Motor neuron (in vitro differentiated cells): ENCODE data around the gene CALML5. TPM values are rescaled to one million over a fixed set of nuclear protein-coding genes. Genes with fewer than 3 reads are reported as not detected.

Experiments used
- ATAC-seq, 8 experiments: fragments of 200-7000 bp; cut with Tn5 transposase; replicated peaks in 6 of 8; 2 replicates each; pipeline ENCODE4 v1.8.0; 2021; ENCODE audit warnings: mild to moderate bottlenecking in 8 of 8, moderate library complexity in 8 of 8
- H3K27ac ChIP-seq, 2 donors: fragments of 250-450 bp; sonication (Bioruptor Pico); 2 replicates each; pipeline ENCODE4 v1.9.0; 2021; ENCODE audit warnings: antibody characterized with exemption in 2 of 2, mild to moderate bottlenecking in 2 of 2, moderate library complexity in 1 of 2
- H3K4me1 ChIP-seq, 2 donors: fragments of 250-450 bp; sonication (Bioruptor Pico); replicated peaks in 1 of 2; 2 replicates each; pipeline ENCODE4 v1.6.1; 2021; ENCODE audit warnings: antibody characterized with exemption in 2 of 2, mild to moderate bottlenecking in 2 of 2, moderate library complexity in 1 of 2
- H3K4me3 ChIP-seq, 5 donors: fragments of 250-450 bp; sonication (Bioruptor Pico); 2 replicates each; pipeline ENCODE4 v1.9.0; 2021; ENCODE audit warnings: antibody characterized with exemption in 5 of 5, mild to moderate bottlenecking in 5 of 5, moderate library complexity in 4 of 5
- WGBS, 10 experiments: fragments of 450-650 bp; shearing (Covaris generic); methylation state at CpG; one replicate each; pipeline ENCODE4 v1.0.0; 2022; 5-methylcytosine and 5-hydroxymethylcytosine counted together
- in situ Hi-C, 9 experiments: fragments of 400-800 bp; cut with MboI; loops; one replicate each; pipeline ENCODE4 v1.15.0; 2021; ENCODE audit warnings: low sequenced_read_pairs in 9 of 9, low pct_unique_long_range_greater_than_20kb in 2 of 9; ENCODE audit not compliant: unreplicated experiment in 9 of 9
- total RNA-seq, 8 experiments: library from RNA; unstranded; fragments of 300-600 nt; gene quantifications; 2 replicates each; pipeline versions ENCODE4 v1.2.3 to v1.2.4, GENCODE V29; 2022

The CALML5 gene
- total RNA-seq, 8 experiments from 2014 or later: 0.47 to 3.3 (median 1.7) TPM; not detected in 5

GRCh38 chr10:5518143-5518542, 18.8 kb upstream of the CALML5 start:
- ATAC-seq: no peak
- WGBS, 10 experiments: 0 to 95% (median 80%) methylated on average over 1 to 5 of the region's 5 CpGs; no CpG with 5 or more reads in 5 of the 10 experiments
- in situ Hi-C loops: no loop called here
- Histone ChIP-seq H3K27ac (no peak overlapping the region), H3K4me3 (no peak overlapping the region), H3K4me1 (no peaks in the 10 kb centered on the region)

DNA sequence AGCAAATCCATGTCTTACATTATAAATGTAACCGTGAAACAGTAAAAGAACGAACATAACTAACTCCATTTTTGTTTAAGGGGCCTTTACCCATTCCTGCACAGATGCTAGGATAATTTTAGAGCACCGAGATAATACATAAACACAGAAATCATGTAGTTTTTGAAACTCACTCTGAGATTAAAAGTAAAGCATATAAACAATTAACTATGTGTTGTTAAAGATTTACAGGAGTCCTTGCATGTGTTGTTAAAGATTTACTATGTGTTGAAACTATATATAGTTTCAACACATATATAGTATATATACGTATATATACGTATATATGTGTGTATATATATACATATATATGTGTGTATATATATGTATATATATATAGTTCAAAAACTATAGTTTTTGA, 18.2 kb upstream of the CALML5 start:
- 51 to 92% (median 89%) methylated on average over 2 to 5 of the region's 5 CpGs; no CpG with 5 or more reads in 1 of the 10 experiments for WGBS, 10 experiments
- ATAC-seq: no peak
- peaks cover 0 to 3% of the 10 kb centered on the region in 2 donors for H3K4me1 ChIP-seq
- H3K27ac ChIP-seq: no peak overlapping the region
- in situ Hi-C loops: no loop called here
- H3K4me3 ChIP-seq: no peak overlapping the region

DNA sequence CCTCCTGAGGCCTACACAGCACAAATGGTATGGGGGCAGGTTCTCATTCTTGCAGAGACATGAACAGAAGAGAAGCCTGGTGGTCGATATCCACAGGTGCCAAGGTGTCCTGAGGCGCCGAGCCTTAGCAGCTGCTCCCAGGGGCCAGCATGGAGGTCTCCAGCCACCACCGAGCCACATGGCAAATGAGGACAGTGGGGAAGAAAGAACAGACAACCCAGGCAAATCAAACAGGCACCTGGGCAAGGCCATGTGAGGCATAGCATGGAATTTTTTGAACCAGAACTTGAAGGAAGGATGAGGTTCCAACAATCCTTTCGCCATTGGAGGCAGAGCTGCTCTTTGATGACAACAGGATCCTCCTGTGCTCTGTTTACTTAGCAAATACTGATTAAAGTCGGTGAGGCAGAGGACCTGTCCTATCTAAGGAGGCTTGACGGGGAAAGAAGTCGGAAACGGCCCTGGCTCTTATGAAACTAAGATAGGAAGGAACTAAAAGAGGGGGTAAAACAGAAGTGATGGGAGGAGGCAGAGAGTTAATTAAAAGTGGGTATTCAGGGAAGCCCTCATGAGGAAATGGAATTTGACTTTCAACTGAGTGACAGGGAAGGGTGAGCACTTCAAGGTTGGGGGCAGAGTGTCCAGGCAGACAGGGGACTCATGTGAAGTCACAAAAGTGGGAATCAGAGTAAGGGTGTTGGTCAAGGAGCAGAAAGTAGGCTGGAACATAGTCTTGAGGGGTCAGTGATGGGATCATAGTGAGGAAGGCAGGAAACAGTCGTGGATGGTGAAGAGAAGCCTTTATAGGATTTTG, 16.8 kb upstream of the CALML5 start:
- Histone ChIP-seq H3K4me1 (peaks cover 0 to 3% of the 10 kb centered on the region in 2 donors), H3K4me3 (no peak overlapping the region), H3K27ac (no peak overlapping the region)
- no peak for ATAC-seq
- WGBS, 10 experiments: 50 to 84% (median 72%) methylated on average over 1 to 9 of the region's 10 CpGs; no CpG with 5 or more reads in 2 of the 10 experiments
- in situ Hi-C loops: no loop called here

DNA sequence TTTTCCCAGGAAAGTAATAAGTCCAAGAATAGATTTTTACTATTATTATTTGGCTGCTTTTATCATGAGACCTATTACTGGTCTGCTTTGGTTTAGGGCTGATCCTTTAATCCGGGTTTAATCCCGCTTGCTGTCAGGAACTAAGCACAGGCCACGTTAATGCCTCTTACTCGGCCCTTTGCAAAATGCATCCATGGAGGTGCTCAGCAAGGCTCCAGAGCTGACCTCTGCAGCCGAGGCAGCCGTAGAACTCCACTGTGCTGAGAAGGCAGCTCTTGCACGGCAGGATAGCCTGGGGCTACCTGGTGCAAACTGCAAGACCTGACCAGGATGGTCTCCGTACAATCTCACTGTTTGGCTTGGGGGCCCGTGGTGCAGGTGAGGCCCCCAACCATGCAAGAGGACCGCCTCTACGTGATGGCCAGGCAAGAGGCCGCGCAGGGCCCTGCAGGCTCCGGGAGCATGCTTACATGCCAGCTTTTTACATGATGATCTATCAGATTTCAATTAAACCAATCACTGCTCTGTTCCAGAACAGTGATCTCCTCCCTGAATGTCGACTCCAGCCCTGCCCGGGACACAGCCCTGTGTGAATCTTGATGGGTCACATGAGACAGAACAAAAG, 15.0 kb upstream of the CALML5 start:
- H3K4me3 ChIP-seq: no peak overlapping the region
- ATAC-seq: peak in 2 of 8 experiments; percentile 23 to 29
- H3K27ac ChIP-seq: no peak overlapping the region
- peaks cover 0 to 3% of the 10 kb centered on the region in 2 donors for H3K4me1 ChIP-seq
- in situ Hi-C loops: no loop called here
- WGBS, 10 experiments: 21 to 100% (median 60%) methylated on average over 1 to 9 of the region's 16 CpGs; no CpG with 5 or more reads in 1 of the 10 experiments

GRCh38 chr10:5512881-5513612, 13.7 kb upstream of the CALML5 start:
- in situ Hi-C loops: no loop called here
- 37 to 91% (median 81%) methylated on average over 1 to 11 of the region's 15 CpGs; no CpG with 5 or more reads in 1 of the 10 experiments for WGBS, 10 experiments
- H3K27ac ChIP-seq: no peak overlapping the region
- H3K4me3 ChIP-seq: no peak overlapping the region
- ATAC-seq: no peak
- peaks cover 0 to 3% of the 10 kb centered on the region in 2 donors for H3K4me1 ChIP-seq

- Histone ChIP-seq H3K27ac (no peak overlapping the region), H3K4me1 (peaks cover 0 to 3% of the 10 kb centered on the region in 2 donors), H3K4me3 (no peak overlapping the region)
- ATAC-seq: no peak
- WGBS, 10 experiments: 60 to 100% (median 96%) methylated on average over 2 to 23 of the region's 25 CpGs; no CpG with 5 or more reads in 4 of the 10 experiments
- in situ Hi-C loops: no loop called here
Measured at GRCh38 chr10:5512331-5512730, 13.0 kb upstream of the CALML5 start.

DNA sequence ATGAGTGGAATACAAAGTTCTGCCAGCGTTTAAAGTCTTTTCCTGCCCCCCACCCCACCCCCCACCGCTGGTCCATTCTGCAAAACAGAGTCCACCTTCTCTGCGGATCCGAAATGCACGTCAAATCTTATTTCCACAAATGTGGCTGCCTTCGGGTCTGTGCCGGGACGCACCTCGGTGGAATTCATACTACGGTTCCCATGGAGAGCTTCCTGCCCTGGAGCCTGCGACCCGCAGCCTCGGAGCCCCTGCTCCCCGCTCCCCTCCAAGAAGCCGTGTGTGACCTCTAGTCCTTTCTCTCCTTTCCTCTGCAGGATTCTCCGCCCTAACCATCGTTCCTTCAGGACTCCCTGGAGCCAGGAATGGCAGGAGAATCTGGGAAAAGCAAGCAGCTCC, 12.5 kb upstream of the CALML5 start:
- ATAC-seq: no peak
- in situ Hi-C loops: no loop called here
- no peak overlapping the region for H3K4me3 ChIP-seq
- no peak overlapping the region for H3K27ac ChIP-seq
- H3K4me1 ChIP-seq: peaks cover 0 to 3% of the 10 kb centered on the region in 2 donors
- WGBS, 10 experiments: 78 to 100% (median 85%) methylated on average over 1 to 14 of the region's 17 CpGs; no CpG with 5 or more reads in 5 of the 10 experiments

DNA sequence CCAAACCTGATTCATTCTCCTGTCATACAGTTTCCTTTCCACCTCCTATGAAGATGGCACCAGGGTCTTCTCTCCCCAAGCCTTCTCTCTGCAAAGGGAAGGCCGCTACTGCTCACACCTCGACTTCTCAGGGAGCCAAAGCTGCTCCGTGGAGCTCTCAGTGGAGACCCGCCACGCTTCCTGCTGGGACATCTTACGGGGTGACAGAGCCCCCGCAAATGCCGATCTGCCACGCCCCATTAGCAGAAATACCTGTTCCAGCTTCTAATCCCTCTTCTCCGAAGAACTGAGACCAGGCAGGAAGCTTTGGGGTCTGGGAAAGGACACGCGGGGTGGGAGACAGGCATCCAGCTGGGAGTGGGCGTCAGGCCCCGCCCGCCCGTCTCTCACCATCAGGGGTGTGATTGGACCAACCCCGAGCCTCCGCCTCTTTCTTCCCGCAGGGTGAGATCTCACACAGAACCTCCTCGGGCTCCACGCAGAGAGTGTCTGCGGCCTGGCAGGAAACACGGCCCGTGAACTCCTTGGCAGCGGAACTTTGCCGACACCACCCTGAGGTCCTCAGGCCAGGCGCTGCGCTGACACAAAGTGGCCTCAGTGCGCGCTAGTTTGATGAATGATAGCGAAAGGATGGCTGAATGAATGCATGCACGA, 12.0 kb upstream of the CALML5 start:
- in situ Hi-C loops: no loop called here

GRCh38 chr10:5510281-5511072, 11.1 kb upstream of the CALML5 start:
- ATAC-seq: peak in 2 of 8 experiments; percentile 31 to 43
- WGBS, 10 experiments: 21 to 93% (median 84%) methylated on average over 5 to 16 of the region's 16 CpGs
- H3K4me3 ChIP-seq: no peak overlapping the region
- in situ Hi-C loops: no loop called here
- H3K27ac ChIP-seq: no peak overlapping the region
- peaks cover 0 to 3% of the 10 kb centered on the region in 2 donors for H3K4me1 ChIP-seq

More for the DNA sequence above, 12.0 kb upstream of the CALML5 start:
- 73 to 100% (median 92%) methylated on average over 1 to 14 of the region's 32 CpGs; no CpG with 5 or more reads in 2 of the 10 experiments for WGBS, 10 experiments
- H3K4me1 ChIP-seq: peaks cover 0 to 3% of the 10 kb centered on the region in 2 donors
- no peak overlapping the region for H3K27ac ChIP-seq
- H3K4me3 ChIP-seq: no peak overlapping the region
- ATAC-seq: no peak

GRCh38 chr10:5509691-5510090, 10.3 kb upstream of the CALML5 start:
- WGBS, 10 experiments: 93 to 100% (median 95%) methylated on average over 1 to 9 of the region's 11 CpGs; no CpG with 5 or more reads in 1 of the 10 experiments
- peaks cover 0 to 3% of the 10 kb centered on the region in 2 donors for H3K4me1 ChIP-seq
- in situ Hi-C loops: no loop called here
- no peak for ATAC-seq
- H3K4me3 ChIP-seq: no peak overlapping the region
- no peak overlapping the region for H3K27ac ChIP-seq

GRCh38 chr10:5509236-5509635, 9.9 kb upstream of the CALML5 start:
- Histone ChIP-seq H3K27ac (no peak overlapping the region), H3K4me3 (no peak overlapping the region), H3K4me1 (peaks cover 0 to 3% of the 10 kb centered on the region in 2 donors)
- no peak for ATAC-seq
- in situ Hi-C loops: no loop called here
- WGBS, 10 experiments: 61 to 100% (median 96%) methylated on average over 1 to 8 of the region's 9 CpGs; no CpG with 5 or more reads in 4 of the 10 experiments

- peaks cover 0 to 3% of the 10 kb centered on the region in 2 donors for H3K4me1 ChIP-seq
- in situ Hi-C loops: no loop called here
- WGBS, 10 experiments: 67 to 98% (median 81%) methylated on average over 1 to 6 of the region's 6 CpGs; no CpG with 5 or more reads in 4 of the 10 experiments
- H3K4me3 ChIP-seq: no peak overlapping the region
- H3K27ac ChIP-seq: no peak overlapping the region
- no peak for ATAC-seq
Measured at GRCh38 chr10:5508786-5509185, 9.4 kb upstream of the CALML5 start.
